Measurements from ENCODE around the gene EIF4ENIF1. TPM values are rescaled to one million over a fixed set of nuclear protein-coding genes. Genes with fewer than 3 reads are reported as not detected.

The EIF4ENIF1 gene
- total RNA-seq, 1 experiment from 2014 or later, result 36.3 TPM

- Histone ChIP-seq H4K5ac (ENCODE audit: insufficient read length, low read depth, low read length) (no peak overlapping the region), H4K8ac (replicated peaks; ENCODE audit: insufficient read length, low read depth, low read length) (no peak overlapping the region), H3K4ac (ENCODE audit: low read depth, low read length) (no peak overlapping the region), H3K18ac (ENCODE audit: insufficient read length, low read depth, low read length) (no peak overlapping the region), H3K23me2 (ENCODE audit: insufficient read length, low read depth, low read length, poor library complexity, severe bottlenecking) (no peaks in the 10 kb centered on the region), H3T11ph (ENCODE audit: low read length) (no peak overlapping the region), H4K91ac (ENCODE audit: insufficient read length, low read depth, low read length) (no peak overlapping the region), H4K20me1 (ENCODE audit: control insufficient read depth, insufficient read depth, insufficient read length) (no peaks in the 10 kb centered on the region), H2BK120ac (ENCODE audit: low read depth, low read length, poor library complexity, severe bottlenecking) (no peak overlapping the region), H2BK15ac (ENCODE audit: low read depth, low read length) (no peak overlapping the region), H3K79me2 (ENCODE audit: insufficient read depth, low read length) (no peaks in the 10 kb centered on the region), H3K9me3 (ENCODE audit: control insufficient read depth, low read depth, low read length) (no peaks in the 10 kb centered on the region), H2AK5ac (ENCODE audit: insufficient read length, low read length) (no peak overlapping the region), H3K27ac (ENCODE audit: insufficient read length, low read depth, low read length) (no peak overlapping the region), H2AFZ (ENCODE audit: low read length) (no peak overlapping the region), H3K23ac (ENCODE audit: insufficient read length, low read depth, low read length) (no peak overlapping the region), H3K27me3 (ENCODE audit: insufficient read depth, low read length) (no peaks in the 10 kb centered on the region), H3K9ac (ENCODE audit: extremely low read depth, insufficient read length, low read length) (no peak overlapping the region), H3K4me1 (ENCODE audit: insufficient read depth, low read length) (no peaks in the 10 kb centered on the region), H2BK12ac (ENCODE audit: insufficient read length, low read depth, low read length) (no peak overlapping the region), H2BK20ac (ENCODE audit: low read depth, low read length, poor library complexity, severe bottlenecking) (no peak overlapping the region), H3K79me1 (ENCODE audit: insufficient read depth, low read depth, low read length, poor library complexity, severe bottlenecking) (no peaks in the 10 kb centered on the region), H2BK5ac (ENCODE audit: insufficient read length, low read length) (no peak overlapping the region), H3K14ac (ENCODE audit: insufficient read depth, low read length) (no peak overlapping the region), H3K4me2 (ENCODE audit: insufficient read depth, insufficient read length, low read length) (no peak overlapping the region), H3K56ac (ENCODE audit: insufficient read length, low read depth, low read length) (no peak overlapping the region)
- DNase-seq, result no peak
- Mint-ChIP-seq H3K27ac (no peak overlapping the region), H3K4me3 (no peak overlapping the region), H3K27me3 (ENCODE audit: low read depth) (no peaks in the 10 kb centered on the region), H3K36me3 (ENCODE audit: insufficient read depth in 1 of 3, low read depth in 3 of 3) (peaks cover 32 to 85% (median 61%) of the 10 kb centered on the region in 3 experiments; a peak in 6 of 7 replicates), H3K9me3 (no peaks in the 10 kb centered on the region), H3K4me1 (no peaks in the 10 kb centered on the region)
- WGBS (ENCODE audit: extremely low coverage, insufficient read length, low lambda C conversion rate), result no CpG with 5 or more reads among the region's 3 CpGs
- no peak for TF ChIP-seq CTCF (conservative IDR thresholded peaks at IDR 0.05)
Measured at GRCh38 chr22:31461699-31462098, 27.9 kb downstream of the EIF4ENIF1 start.

All from H9 (cell line).